Head of caudate nucleus (tissue), 42 donors: ENCODE measurements around the gene AKR1C8.
"Not testable (repeated sequence)": the region's sequence is repeated elsewhere in the genome, so short reads cannot be mapped to it uniquely, and the experiment has no call there.

Source experiments
- DNase-seq, 42 donors: peaks; one replicate each; pipeline versions ENCODE4 v3.0.0 to v3.0.0-alpha.2; 2020 to 2021; ENCODE audit warnings: mixed read lengths in 7 of 42
- intact Hi-C: fragments of 100-400 bp; cut with DNase I; formaldehyde crosslinking; loops from one replicate; pipeline ENCODE4 v1.15.0; 2022

AKR1C8 gene

GRCh38 chr10:5119997-5120396 lies 65.0 kb downstream of the AKR1C8 start:
- intact Hi-C loops = not testable (repeated sequence)

DNA sequence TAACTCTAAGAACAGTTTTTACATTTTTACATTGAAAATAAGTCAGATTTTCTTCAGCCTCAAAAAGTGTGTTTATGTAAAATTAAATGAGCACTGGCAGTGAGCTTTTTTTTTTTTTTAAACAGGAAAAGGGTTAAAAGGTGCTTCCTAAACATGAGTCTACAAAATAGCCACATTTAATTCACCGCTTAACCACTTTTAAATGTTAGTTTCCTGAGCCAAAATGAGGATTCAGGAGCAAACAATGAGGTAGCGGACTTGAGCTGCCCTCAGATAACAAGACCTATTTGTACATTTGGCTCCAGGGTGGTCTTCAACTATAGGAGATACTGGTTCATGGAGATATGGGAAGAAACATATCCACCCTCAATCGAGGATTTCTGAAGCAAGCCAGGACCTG lies 67.9 kb downstream of the AKR1C8 start:
- DNase-seq = no peak
- intact Hi-C loops = no loop called here

More at GRCh38 chr10:5119997-5120396, 65.0 kb downstream of the AKR1C8 start:
- DNase-seq = not testable (repeated sequence)

- no peak for DNase-seq
- intact Hi-C loops = no loop called here
Observed at GRCh38 chr10:5116621-5117020, 68.3 kb downstream of the AKR1C8 start.

DNA sequence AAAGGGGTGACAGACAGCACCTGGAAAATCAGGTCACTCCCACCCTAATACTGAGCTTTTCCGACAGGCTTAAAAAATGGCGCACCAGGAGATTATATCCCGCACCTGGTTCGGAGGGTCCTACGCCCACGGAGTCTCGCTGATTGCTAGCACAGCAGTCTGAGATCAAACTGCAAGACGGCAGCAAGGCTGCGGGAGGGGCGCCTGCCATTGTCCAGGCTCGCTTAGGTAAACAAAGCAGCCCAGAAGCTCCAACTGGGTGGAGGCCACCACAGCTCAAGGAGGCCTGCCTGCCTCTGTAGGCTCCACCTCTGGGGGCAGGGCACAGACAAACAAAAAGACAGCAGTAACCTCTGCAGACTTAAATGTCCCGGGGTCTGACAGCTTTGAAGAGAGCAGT lies 75.1 kb downstream of the AKR1C8 start:
- DNase-seq, intact Hi-C loops: not testable (repeated sequence)

DNA sequence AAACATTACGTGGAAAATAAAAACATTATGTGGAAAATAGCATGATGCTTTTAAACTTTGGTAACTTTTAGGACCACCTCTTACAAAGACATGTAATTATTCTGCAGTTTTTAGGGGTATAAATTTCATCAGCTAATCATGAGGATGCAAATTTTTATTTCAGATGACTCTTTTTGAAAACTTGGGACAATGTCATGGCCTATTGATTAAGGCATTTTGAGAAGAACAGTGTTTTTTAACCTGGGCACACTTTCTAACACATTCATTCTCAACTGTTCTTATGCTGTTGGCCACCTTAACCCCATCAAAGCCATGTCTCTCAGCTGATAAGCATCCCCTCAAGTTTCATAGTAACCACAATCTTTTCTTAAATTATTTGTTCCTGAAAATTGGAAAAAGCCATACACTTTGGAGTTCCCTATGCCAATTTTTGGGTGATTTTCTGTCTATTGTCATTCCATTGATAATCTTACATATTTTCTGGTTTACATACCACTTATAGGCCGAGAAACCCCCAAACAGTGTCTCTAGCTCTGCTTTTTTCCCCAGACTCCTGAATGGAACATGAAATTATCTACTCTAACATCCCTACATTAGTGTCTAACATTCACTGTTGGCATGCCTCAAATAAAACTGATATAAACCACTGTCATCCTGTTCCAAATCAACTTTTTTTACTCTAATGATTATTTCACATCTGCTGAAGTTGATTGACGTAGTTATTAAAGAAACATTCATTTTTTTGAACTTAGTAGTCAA lies 76.1 kb downstream of the AKR1C8 start:
- intact Hi-C loops = no loop called here
- no peak for DNase-seq

DNA sequence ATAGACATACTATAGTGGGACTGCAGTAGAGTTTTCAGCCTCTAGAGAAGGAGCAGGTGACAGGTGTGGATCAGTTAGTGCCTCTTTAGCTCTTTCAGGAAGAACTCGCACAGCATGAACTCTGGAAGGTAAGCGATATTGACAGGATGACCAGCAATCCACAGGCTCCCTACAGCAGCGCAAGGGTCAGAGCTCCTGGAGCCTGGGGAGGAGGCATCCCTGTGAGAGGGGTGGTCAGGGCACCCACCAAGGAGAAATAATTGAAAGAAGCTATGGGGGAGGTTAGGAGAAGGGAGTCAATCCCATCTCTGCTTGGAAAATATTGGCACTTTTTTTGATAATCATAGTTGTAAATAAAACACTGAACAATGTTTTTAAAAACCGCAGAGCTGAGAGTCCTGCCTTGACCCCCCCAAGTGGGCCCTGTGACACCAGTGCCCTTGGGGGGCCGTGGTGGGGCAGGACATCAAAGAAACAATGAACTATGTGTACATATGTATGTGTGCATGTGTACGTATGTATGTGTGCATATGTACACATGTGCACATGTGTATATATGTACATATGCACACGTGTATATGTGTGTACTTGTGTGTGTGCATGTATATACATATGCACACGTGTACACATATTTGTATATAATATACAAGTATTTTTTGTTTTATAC lies 77.0 kb downstream of the AKR1C8 start:
- DNase-seq = no peak
- intact Hi-C loops = no loop called here

- intact Hi-C loops = no loop called here
- DNase-seq = no peak
Observed at GRCh38 chr10:5106553-5106952, 78.4 kb downstream of the AKR1C8 start.

- intact Hi-C loops = no loop called here
- no peak for DNase-seq
Observed at GRCh38 chr10:5105626-5106025, 79.3 kb downstream of the AKR1C8 start.
